Tibial artery (tissue), 4 donors: ENCODE measurements around the gene SLC1A3.

Experiments used
- DNase-seq, 2 donors: peaks; one replicate each; pipeline ENCODE4 v3.0.0-alpha.2; 2019
- H3K27ac ChIP-seq, 2 donors: fragments of 200-600 bp; sonication (generic) in 1 of 2; 1 replicate in 1 of 2; 2 replicates in 1 of 2; pipeline ENCODE4 v1.5.1; 2018 to 2019; ENCODE audit warnings: mild to moderate bottlenecking in 1 of 2
- H3K27me3 ChIP-seq, 2 donors: fragments of 200-600 bp; sonication (generic) in 1 of 2; one replicate each; pipeline versions ENCODE4 v1.5.1 to v1.6.0; 2016 to 2019
- H3K36me3 ChIP-seq, 3 donors: fragments of 200-600 bp; sonication (generic) in 2 of 3; one replicate each; pipeline ENCODE4 v1.5.1; 2016 to 2019; ENCODE audit warnings: mild to moderate bottlenecking in 2 of 3
- H3K4me1 ChIP-seq, 4 donors: fragments of 200-600 bp; sonication (generic) in 2 of 4; 1 replicate in 3 of 4; 2 replicates in 1 of 4; pipeline ENCODE4 v1.5.1; 2016 to 2019
- H3K4me3 ChIP-seq, 2 donors: fragments of 200-600 bp; sonication (generic) in 1 of 2; 1 replicate in 1 of 2; 2 replicates in 1 of 2; pipeline ENCODE4 v1.5.1; 2018 to 2019; ENCODE audit warnings: mild to moderate bottlenecking in 2 of 2
- H3K9me3 ChIP-seq, 3 donors: fragments of 200-600 bp; sonication (generic) in 1 of 3; one replicate each; pipeline ENCODE4 v1.5.1; 2016 to 2019
- CTCF ChIP-seq, 2 experiments: fragments of 200-600 bp in 1 of 2; fragments of 450-650 bp in 1 of 2; IDR thresholded peaks; one replicate each; pipeline ENCODE4 v1.5.1; 2017 to 2019; ENCODE audit warnings: antibody characterized with exemption in 2 of 2, mild to moderate bottlenecking in 1 of 2, moderate library complexity in 1 of 2
- intact Hi-C: fragments of 100-400 bp; cut with DNase I; formaldehyde crosslinking; loops from one replicate; pipeline ENCODE4 v1.15.0; 2023; ENCODE audit warnings: low total_unique reads

SLC1A3 gene

GRCh38 chr5:36661456-36662220 is 55.2 kb downstream of the SLC1A3 start:
- H3K27me3 ChIP-seq = no peaks in the 10 kb centered on the region
- intact Hi-C loops = no loop called here
- H3K9me3 ChIP-seq = no peaks in the 10 kb centered on the region
- no peaks in the 10 kb centered on the region for H3K36me3 ChIP-seq
- H3K27ac ChIP-seq = no peak overlapping the region
- peaks cover 0 to 16% (median 8%) of the 10 kb centered on the region in 4 donors for H3K4me1 ChIP-seq
- H3K4me3 ChIP-seq = no peak overlapping the region
- DNase-seq = no peak
- no peak for TF ChIP-seq CTCF (IDR thresholded peaks at IDR 0.05)

GRCh38 chr5:36662291-36662851 is 56.0 kb downstream of the SLC1A3 start:
- H3K4me3 ChIP-seq = no peak overlapping the region
- no peaks in the 10 kb centered on the region for H3K27me3 ChIP-seq
- DNase-seq = no peak
- intact Hi-C loops = no loop called here
- no peaks in the 10 kb centered on the region for H3K9me3 ChIP-seq
- no peak for TF ChIP-seq CTCF (IDR thresholded peaks at IDR 0.05)
- H3K36me3 ChIP-seq = no peaks in the 10 kb centered on the region
- peaks cover 0 to 13% (median 8%) of the 10 kb centered on the region in 4 donors for H3K4me1 ChIP-seq
- no peak overlapping the region for H3K27ac ChIP-seq

- no peak overlapping the region for H3K27ac ChIP-seq
- no peaks in the 10 kb centered on the region for H3K27me3 ChIP-seq
- no peak for DNase-seq
- TF ChIP-seq CTCF (IDR thresholded peaks at IDR 0.05) = no peak
- H3K36me3 ChIP-seq = no peaks in the 10 kb centered on the region
- no peaks in the 10 kb centered on the region for H3K4me1 ChIP-seq
- H3K4me3 ChIP-seq = no peak overlapping the region
- intact Hi-C loops = no loop called here
- no peaks in the 10 kb centered on the region for H3K9me3 ChIP-seq
These were observed 58.4 kb downstream of the SLC1A3 start for GRCh38 chr5:36664766-36665165.

GRCh38 chr5:36665628-36666027 is 59.2 kb downstream of the SLC1A3 start:
- Histone ChIP-seq H3K27me3 (no peaks in the 10 kb centered on the region), H3K9me3 (no peaks in the 10 kb centered on the region), H3K4me3 (no peak overlapping the region), H3K36me3 (no peaks in the 10 kb centered on the region), H3K4me1 (no peaks in the 10 kb centered on the region), H3K27ac (no peak overlapping the region)
- no peak for TF ChIP-seq CTCF (IDR thresholded peaks at IDR 0.05)
- DNase-seq = no peak
- intact Hi-C loops = no loop called here

- Histone ChIP-seq H3K27ac (no peak overlapping the region), H3K36me3 (no peaks in the 10 kb centered on the region), H3K9me3 (no peaks in the 10 kb centered on the region), H3K27me3 (no peaks in the 10 kb centered on the region), H3K4me1 (no peaks in the 10 kb centered on the region), H3K4me3 (no peak overlapping the region)
- no peak for TF ChIP-seq CTCF (IDR thresholded peaks at IDR 0.05)
- intact Hi-C loops = no loop called here
- DNase-seq = no peak
These were observed 59.9 kb downstream of the SLC1A3 start for GRCh38 chr5:36666274-36666673.
